SK-N-SH treated with all-trans-retinoic acid at 6 μM for 48 hours (cell line): ENCODE measurements around the gene SMIM5.

Source experiments
- ATAC-seq: fragments of 200-7000 bp; cut with Tn5 transposase; 3 replicates; pipeline ENCODE4 v1.9.1; 2020; ENCODE audit warnings: mild to moderate bottlenecking, moderate library complexity
- ARNTL ChIP-seq: fragments of 450-650 bp; formaldehyde crosslinking; IDR thresholded peaks from 2 replicates; pipeline ENCODE4 v1.5.0; 2020; ENCODE audit warnings: low read depth, mild to moderate bottlenecking, moderate library complexity, borderline replicate concordance
- BACH2 ChIP-seq: fragments of 250-450 bp; sonication (Bioruptor Pico); IDR thresholded peaks from 2 replicates; pipeline ENCODE4 v1.9.0; 2021; ENCODE audit warnings: mild to moderate bottlenecking, borderline replicate concordance
- CREB5 ChIP-seq: fragments of 250-450 bp; sonication (Bioruptor Pico); IDR thresholded peaks from 2 replicates; pipeline ENCODE4 v1.5.1; 2020; ENCODE audit warnings: low read depth, mild to moderate bottlenecking, moderate library complexity
- CSRNP3 ChIP-seq: fragments of 250-450 bp; sonication (Bioruptor Pico); IDR thresholded peaks from 2 replicates; pipeline ENCODE4 v1.5.1; 2021; ENCODE audit warnings: mild to moderate bottlenecking, moderate library complexity
- ESRRG ChIP-seq: fragments of 250-450 bp; sonication (Bioruptor Pico); IDR thresholded peaks from 2 replicates; pipeline ENCODE4 v1.6.1; 2021; ENCODE audit warnings: mild to moderate bottlenecking
- ISL1 ChIP-seq: fragments of 250-450 bp; sonication (Bioruptor Pico); IDR thresholded peaks from 2 replicates; pipeline ENCODE4 v2.1.2; 2022; ENCODE audit warnings: mild to moderate bottlenecking, moderate library complexity
- OSR1 ChIP-seq: fragments of 250-450 bp; sonication (Bioruptor Pico); IDR thresholded peaks from 2 replicates; pipeline ENCODE4 v1.8.0; 2022; ENCODE audit warnings: moderate library complexity, mild to moderate bottlenecking, inconsistent platforms
- PATZ1 ChIP-seq: fragments of 250-450 bp; sonication (Bioruptor Pico); IDR thresholded peaks from 2 replicates; pipeline ENCODE4 v1.8.0; 2020; ENCODE audit warnings: mild to moderate bottlenecking, moderate library complexity, borderline replicate concordance
- POU6F1 ChIP-seq: fragments of 250-450 bp; sonication (Bioruptor Pico); IDR thresholded peaks from 2 replicates; pipeline ENCODE4 v1.8.0; 2021; ENCODE audit warnings: low read depth, mild to moderate bottlenecking, moderate library complexity, borderline replicate concordance
- PPARA ChIP-seq: fragments of 250-450 bp; sonication (Bioruptor Pico); IDR thresholded peaks from 2 replicates; pipeline ENCODE4 v1.5.0; 2020; ENCODE audit warnings: mild to moderate bottlenecking, borderline replicate concordance
- RARB ChIP-seq: fragments of 250-450 bp; sonication (Bioruptor Pico); IDR thresholded peaks from 2 replicates; pipeline ENCODE4 v1.8.0; 2021; ENCODE audit warnings: mild to moderate bottlenecking, moderate library complexity
- TCF4 ChIP-seq: fragments of 250-450 bp; sonication (Bioruptor Pico); IDR thresholded peaks from 2 replicates; pipeline ENCODE4 v1.8.0; 2021; ENCODE audit warnings: mild to moderate bottlenecking, moderate library complexity, borderline replicate concordance
- TSHZ2 ChIP-seq: fragments of 250-450 bp; sonication (Bioruptor Pico); IDR thresholded peaks from 2 replicates; pipeline ENCODE4 v1.5.0; 2020; ENCODE audit warnings: mild to moderate bottlenecking, moderate library complexity
- ZC3H10 ChIP-seq: fragments of 250-450 bp; sonication (Bioruptor Pico); IDR thresholded peaks from 2 replicates; pipeline ENCODE4 v1.5.1; 2021; ENCODE audit warnings: mild to moderate bottlenecking, moderate library complexity
- ZFP30 ChIP-seq: fragments of 450-650 bp; formaldehyde crosslinking; IDR thresholded peaks from 2 replicates; pipeline ENCODE4 v1.5.0; 2022; ENCODE audit warnings: mild to moderate bottlenecking, moderate library complexity
- ZNF565 ChIP-seq: fragments of 450-650 bp; formaldehyde crosslinking; conservative IDR thresholded peaks from 2 replicates; pipeline ENCODE4 v1.5.0; 2020; ENCODE audit warnings: low read depth, mild to moderate bottlenecking, moderate library complexity
- ZNF70 ChIP-seq: fragments of 450-650 bp; formaldehyde crosslinking; IDR thresholded peaks from 2 replicates; pipeline ENCODE4 v1.5.0; 2020; ENCODE audit warnings: mild to moderate bottlenecking, moderate library complexity
- ZNF8 ChIP-seq: fragments of 450-650 bp; formaldehyde crosslinking; IDR thresholded peaks from 2 replicates; pipeline ENCODE4 v1.5.0; 2020; ENCODE audit warnings: mild to moderate bottlenecking, moderate library complexity

SMIM5 gene

GRCh38 chr17:75595920-75596313, 37.3 kb upstream of the SMIM5 start:
- no peak for TF ChIP-seq TCF4
- TF ChIP-seq ZC3H10 (CRISPR knock-in tag): no peak
- TF ChIP-seq CREB5 (CRISPR knock-in tag): no peak
- no peak for TF ChIP-seq ZNF70 (CRISPR knock-in tag)
- TF ChIP-seq POU6F1 (CRISPR knock-in tag): no peak
- TF ChIP-seq TSHZ2 (CRISPR knock-in tag): no peak
- TF ChIP-seq BACH2 (CRISPR knock-in tag): no peak
- no peak for TF ChIP-seq ISL1
- TF ChIP-seq PATZ1 (CRISPR knock-in tag): no peak
- no peak for TF ChIP-seq PPARA (CRISPR knock-in tag)
- ATAC-seq: no peak

- no peak; the same call in 2 of the 3 replicates for ATAC-seq
Measured at GRCh38 chr17:75596320-75597087, 36.7 kb upstream of the SMIM5 start.

More at GRCh38 chr17:75596320-75597087, 36.7 kb upstream of the SMIM5 start:
- TF ChIP-seq ARNTL (CRISPR knock-in tag): no peak
- TF ChIP-seq TSHZ2 (CRISPR knock-in tag): no peak
- no peak for TF ChIP-seq ZFP30
- no peak for TF ChIP-seq ZNF8 (CRISPR knock-in tag)
- no peak for TF ChIP-seq POU6F1 (CRISPR knock-in tag)
- TF ChIP-seq TCF4: no peak
- no peak for TF ChIP-seq ZNF70 (CRISPR knock-in tag)
- TF ChIP-seq OSR1 (CRISPR knock-in tag): no peak
- TF ChIP-seq ESRRG (CRISPR knock-in tag): no peak
- TF ChIP-seq ZNF565 (CRISPR knock-in tag): no peak
- TF ChIP-seq RARB (CRISPR knock-in tag): no peak
- no peak for TF ChIP-seq CSRNP3 (CRISPR knock-in tag)
- no peak for TF ChIP-seq ZC3H10 (CRISPR knock-in tag)
- no peak for TF ChIP-seq PATZ1 (CRISPR knock-in tag)
- TF ChIP-seq, all 23 proteins: peak for 0
